ENCODE results near the gene GCLC. TPM values are rescaled to one million over a fixed set of nuclear protein-coding genes. Genes with fewer than 3 reads are reported as not detected.

GCLC gene
- total and polyA plus RNA-seq, 2 experiments from 2014 or later: 16.9 to 40.3 TPM

- Histone ChIP-seq H3K36me3 (ENCODE audit: insufficient read depth) (no peaks in the 10 kb centered on the region), H3K27ac (ENCODE audit: low read depth) (no peak overlapping the region), H3K9me2 (ENCODE audit: insufficient read depth) (no peaks in the 10 kb centered on the region), H3K4me2 (no peak overlapping the region), H3K79me2 (replicated peaks; ENCODE audit: insufficient read depth) (no peaks in the 10 kb centered on the region), H2AFZ (no peak overlapping the region), H3K4me3 (no peak overlapping the region), H3K27me3 (ENCODE audit: insufficient read depth) (no peaks in the 10 kb centered on the region), H3F3A (replicated peaks; ENCODE audit: low read depth) (no peaks in the 10 kb centered on the region), H4K20me1 (replicated peaks; ENCODE audit: insufficient read depth) (no peaks in the 10 kb centered on the region), H3K4me1 (ENCODE audit: insufficient read depth) (no peaks in the 10 kb centered on the region)
- Mint-ChIP-seq H3K36me3 (ENCODE audit: low read depth) (0 out of 3 replicates have a peak, but pooled peaks cover under 1% of the 10 kb centered on the region), H3K4me1 (peaks cover 3% of the 10 kb centered on the region), H3K9me3 (peaks cover 3% of the 10 kb centered on the region; the same call in 2 of the 3 replicates), H3K27me3 (ENCODE audit: insufficient read depth, low read depth, poor library complexity) (peaks cover 3% of the 10 kb centered on the region), H3K27ac (no peak overlapping the region), H3K4me3 (no peak overlapping the region)
- ATAC-seq (no peak), DNase-seq (ENCODE audit: low spot score) (no peak)
- TF ChIP-seq STAT1 (IDR thresholded peaks at IDR 0.05; ENCODE audit: unreplicated experiment) (no peak), POLR2AphosphoS5 (IDR thresholded peaks at IDR 0.05; ENCODE audit: low read depth) (no peak), NANOG (IDR thresholded peaks at IDR 0.05; ENCODE audit: borderline replicate concordance) (no peak), ZNF331 (CRISPR knock-in tag; IDR thresholded peaks at IDR 0.05; ENCODE audit: low read depth) (no peak), JUNB (IDR thresholded peaks at IDR 0.05; ENCODE audit: unreplicated experiment) (no peak), EZH2 (IDR thresholded peaks at IDR 0.05; ENCODE audit: low read depth, unreplicated experiment) (no peak), ZNF114 (CRISPR knock-in tag; IDR thresholded peaks at IDR 0.05) (no peak), EZH2phosphoT487 (IDR thresholded peaks at IDR 0.05; ENCODE audit: unreplicated experiment) (no peak), CREB1 (CRISPR knock-in tag; IDR thresholded peaks at IDR 0.05; ENCODE audit: low read depth) (no peak)
- TF ChIP-seq, protein P1, sequence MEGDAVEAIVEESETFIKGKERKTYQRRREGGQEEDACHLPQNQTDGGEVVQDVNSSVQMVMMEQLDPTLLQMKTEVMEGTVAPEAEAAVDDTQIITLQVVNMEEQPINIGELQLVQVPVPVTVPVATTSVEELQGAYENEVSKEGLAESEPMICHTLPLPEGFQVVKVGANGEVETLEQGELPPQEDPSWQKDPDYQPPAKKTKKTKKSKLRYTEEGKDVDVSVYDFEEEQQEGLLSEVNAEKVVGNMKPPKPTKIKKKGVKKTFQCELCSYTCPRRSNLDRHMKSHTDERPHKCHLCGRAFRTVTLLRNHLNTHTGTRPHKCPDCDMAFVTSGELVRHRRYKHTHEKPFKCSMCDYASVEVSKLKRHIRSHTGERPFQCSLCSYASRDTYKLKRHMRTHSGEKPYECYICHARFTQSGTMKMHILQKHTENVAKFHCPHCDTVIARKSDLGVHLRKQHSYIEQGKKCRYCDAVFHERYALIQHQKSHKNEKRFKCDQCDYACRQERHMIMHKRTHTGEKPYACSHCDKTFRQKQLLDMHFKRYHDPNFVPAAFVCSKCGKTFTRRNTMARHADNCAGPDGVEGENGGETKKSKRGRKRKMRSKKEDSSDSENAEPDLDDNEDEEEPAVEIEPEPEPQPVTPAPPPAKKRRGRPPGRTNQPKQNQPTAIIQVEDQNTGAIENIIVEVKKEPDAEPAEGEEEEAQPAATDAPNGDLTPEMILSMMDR (conservative IDR thresholded peaks at IDR 0.05; ENCODE audit: low read depth in 2 of 2): no peak
- TF ChIP-seq, protein P2, sequence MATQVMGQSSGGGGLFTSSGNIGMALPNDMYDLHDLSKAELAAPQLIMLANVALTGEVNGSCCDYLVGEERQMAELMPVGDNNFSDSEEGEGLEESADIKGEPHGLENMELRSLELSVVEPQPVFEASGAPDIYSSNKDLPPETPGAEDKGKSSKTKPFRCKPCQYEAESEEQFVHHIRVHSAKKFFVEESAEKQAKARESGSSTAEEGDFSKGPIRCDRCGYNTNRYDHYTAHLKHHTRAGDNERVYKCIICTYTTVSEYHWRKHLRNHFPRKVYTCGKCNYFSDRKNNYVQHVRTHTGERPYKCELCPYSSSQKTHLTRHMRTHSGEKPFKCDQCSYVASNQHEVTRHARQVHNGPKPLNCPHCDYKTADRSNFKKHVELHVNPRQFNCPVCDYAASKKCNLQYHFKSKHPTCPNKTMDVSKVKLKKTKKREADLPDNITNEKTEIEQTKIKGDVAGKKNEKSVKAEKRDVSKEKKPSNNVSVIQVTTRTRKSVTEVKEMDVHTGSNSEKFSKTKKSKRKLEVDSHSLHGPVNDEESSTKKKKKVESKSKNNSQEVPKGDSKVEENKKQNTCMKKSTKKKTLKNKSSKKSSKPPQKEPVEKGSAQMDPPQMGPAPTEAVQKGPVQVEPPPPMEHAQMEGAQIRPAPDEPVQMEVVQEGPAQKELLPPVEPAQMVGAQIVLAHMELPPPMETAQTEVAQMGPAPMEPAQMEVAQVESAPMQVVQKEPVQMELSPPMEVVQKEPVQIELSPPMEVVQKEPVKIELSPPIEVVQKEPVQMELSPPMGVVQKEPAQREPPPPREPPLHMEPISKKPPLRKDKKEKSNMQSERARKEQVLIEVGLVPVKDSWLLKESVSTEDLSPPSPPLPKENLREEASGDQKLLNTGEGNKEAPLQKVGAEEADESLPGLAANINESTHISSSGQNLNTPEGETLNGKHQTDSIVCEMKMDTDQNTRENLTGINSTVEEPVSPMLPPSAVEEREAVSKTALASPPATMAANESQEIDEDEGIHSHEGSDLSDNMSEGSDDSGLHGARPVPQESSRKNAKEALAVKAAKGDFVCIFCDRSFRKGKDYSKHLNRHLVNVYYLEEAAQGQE (IDR thresholded peaks at IDR 0.05; ENCODE audit: unreplicated experiment): no peak
- TF ChIP-seq, protein P3, sequence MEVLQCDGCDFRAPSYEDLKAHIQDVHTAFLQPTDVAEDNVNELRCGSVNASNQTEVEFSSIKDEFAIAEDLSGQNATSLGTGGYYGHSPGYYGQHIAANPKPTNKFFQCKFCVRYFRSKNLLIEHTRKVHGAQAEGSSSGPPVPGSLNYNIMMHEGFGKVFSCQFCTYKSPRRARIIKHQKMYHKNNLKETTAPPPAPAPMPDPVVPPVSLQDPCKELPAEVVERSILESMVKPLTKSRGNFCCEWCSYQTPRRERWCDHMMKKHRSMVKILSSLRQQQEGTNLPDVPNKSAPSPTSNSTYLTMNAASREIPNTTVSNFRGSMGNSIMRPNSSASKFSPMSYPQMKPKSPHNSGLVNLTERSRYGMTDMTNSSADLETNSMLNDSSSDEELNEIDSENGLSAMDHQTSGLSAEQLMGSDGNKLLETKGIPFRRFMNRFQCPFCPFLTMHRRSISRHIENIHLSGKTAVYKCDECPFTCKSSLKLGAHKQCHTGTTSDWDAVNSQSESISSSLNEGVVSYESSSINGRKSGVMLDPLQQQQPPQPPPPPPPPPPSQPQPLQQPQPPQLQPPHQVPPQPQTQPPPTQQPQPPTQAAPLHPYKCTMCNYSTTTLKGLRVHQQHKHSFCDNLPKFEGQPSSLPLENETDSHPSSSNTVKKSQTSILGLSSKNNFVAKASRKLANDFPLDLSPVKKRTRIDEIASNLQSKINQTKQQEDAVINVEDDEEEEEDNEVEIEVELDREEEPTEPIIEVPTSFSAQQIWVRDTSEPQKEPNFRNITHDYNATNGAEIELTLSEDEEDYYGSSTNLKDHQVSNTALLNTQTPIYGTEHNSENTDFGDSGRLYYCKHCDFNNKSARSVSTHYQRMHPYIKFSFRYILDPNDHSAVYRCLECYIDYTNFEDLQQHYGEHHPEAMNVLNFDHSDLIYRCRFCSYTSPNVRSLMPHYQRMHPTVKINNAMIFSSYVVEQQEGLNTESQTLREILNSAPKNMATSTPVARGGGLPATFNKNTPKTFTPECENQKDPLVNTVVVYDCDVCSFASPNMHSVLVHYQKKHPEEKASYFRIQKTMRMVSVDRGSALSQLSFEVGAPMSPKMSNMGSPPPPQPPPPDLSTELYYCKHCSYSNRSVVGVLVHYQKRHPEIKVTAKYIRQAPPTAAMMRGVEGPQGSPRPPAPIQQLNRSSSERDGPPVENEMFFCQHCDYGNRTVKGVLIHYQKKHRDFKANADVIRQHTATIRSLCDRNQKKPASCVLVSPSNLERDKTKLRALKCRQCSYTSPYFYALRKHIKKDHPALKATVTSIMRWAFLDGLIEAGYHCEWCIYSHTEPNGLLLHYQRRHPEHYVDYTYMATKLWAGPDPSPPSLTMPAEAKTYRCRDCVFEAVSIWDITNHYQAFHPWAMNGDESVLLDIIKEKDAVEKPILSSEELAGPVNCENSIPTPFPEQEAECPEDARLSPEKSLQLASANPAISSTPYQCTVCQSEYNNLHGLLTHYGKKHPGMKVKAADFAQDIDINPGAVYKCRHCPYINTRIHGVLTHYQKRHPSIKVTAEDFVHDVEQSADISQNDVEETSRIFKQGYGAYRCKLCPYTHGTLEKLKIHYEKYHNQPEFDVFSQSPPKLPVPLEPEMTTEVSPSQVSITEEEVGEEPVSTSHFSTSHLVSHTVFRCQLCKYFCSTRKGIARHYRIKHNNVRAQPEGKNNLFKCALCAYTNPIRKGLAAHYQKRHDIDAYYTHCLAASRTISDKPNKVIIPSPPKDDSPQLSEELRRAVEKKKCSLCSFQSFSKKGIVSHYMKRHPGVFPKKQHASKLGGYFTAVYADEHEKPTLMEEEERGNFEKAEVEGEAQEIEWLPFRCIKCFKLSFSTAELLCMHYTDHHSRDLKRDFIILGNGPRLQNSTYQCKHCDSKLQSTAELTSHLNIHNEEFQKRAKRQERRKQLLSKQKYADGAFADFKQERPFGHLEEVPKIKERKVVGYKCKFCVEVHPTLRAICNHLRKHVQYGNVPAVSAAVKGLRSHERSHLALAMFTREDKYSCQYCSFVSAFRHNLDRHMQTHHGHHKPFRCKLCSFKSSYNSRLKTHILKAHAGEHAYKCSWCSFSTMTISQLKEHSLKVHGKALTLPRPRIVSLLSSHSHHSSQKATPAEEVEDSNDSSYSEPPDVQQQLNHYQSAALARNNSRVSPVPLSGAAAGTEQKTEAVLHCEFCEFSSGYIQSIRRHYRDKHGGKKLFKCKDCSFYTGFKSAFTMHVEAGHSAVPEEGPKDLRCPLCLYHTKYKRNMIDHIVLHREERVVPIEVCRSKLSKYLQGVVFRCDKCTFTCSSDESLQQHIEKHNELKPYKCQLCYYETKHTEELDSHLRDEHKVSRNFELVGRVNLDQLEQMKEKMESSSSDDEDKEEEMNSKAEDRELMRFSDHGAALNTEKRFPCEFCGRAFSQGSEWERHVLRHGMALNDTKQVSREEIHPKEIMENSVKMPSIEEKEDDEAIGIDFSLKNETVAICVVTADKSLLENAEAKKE (CRISPR knock-in tag; IDR thresholded peaks at IDR 0.05): no peak
- TF ChIP-seq, protein P4, sequence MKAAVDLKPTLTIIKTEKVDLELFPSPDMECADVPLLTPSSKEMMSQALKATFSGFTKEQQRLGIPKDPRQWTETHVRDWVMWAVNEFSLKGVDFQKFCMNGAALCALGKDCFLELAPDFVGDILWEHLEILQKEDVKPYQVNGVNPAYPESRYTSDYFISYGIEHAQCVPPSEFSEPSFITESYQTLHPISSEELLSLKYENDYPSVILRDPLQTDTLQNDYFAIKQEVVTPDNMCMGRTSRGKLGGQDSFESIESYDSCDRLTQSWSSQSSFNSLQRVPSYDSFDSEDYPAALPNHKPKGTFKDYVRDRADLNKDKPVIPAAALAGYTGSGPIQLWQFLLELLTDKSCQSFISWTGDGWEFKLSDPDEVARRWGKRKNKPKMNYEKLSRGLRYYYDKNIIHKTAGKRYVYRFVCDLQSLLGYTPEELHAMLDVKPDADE (IDR thresholded peaks at IDR 0.05): no peak
Measured at GRCh38 chr6:53578371-53578770, 33.5 kb upstream of the GCLC start.
